Measurements from ENCODE around the gene CACNA1C. TPM values are rescaled to one million over a fixed set of nuclear protein-coding genes. Genes with fewer than 3 reads are reported as not detected.

CACNA1C gene
- total RNA-seq, 4 donors from 2014 or later: 9.7 to 42.1 (median 18.1) TPM

GRCh38 chr12:2138871-2139308 is 86.1 kb downstream of the CACNA1C start:
- Histone ChIP-seq H3K27ac (peak overlapping the region in 3 of 4 donors; percentile 12 to 59 (median 24)), H3K9me3 (no peaks in the 10 kb centered on the region), H3K4me1 (peaks cover 0 to 16% (median 2%) of the 10 kb centered on the region in 4 donors), H3K36me3 (no peaks in the 10 kb centered on the region), H3K27me3 (no peaks in the 10 kb centered on the region), H3K4me3 (no peak overlapping the region)
- TF ChIP-seq, protein P1, sequence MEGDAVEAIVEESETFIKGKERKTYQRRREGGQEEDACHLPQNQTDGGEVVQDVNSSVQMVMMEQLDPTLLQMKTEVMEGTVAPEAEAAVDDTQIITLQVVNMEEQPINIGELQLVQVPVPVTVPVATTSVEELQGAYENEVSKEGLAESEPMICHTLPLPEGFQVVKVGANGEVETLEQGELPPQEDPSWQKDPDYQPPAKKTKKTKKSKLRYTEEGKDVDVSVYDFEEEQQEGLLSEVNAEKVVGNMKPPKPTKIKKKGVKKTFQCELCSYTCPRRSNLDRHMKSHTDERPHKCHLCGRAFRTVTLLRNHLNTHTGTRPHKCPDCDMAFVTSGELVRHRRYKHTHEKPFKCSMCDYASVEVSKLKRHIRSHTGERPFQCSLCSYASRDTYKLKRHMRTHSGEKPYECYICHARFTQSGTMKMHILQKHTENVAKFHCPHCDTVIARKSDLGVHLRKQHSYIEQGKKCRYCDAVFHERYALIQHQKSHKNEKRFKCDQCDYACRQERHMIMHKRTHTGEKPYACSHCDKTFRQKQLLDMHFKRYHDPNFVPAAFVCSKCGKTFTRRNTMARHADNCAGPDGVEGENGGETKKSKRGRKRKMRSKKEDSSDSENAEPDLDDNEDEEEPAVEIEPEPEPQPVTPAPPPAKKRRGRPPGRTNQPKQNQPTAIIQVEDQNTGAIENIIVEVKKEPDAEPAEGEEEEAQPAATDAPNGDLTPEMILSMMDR (IDR thresholded peaks at IDR 0.05): no peak
- no peak for TF ChIP-seq POLR2A (IDR thresholded peaks at IDR 0.05)
- peak in 1 of 3 donors; percentile 60 for DNase-seq

- Histone ChIP-seq H3K9me3 (no peaks in the 10 kb centered on the region), H3K36me3 (no peaks in the 10 kb centered on the region), H3K27ac (no peak overlapping the region), H3K4me3 (no peak overlapping the region), H3K4me1 (peaks cover 0 to 16% (median 2%) of the 10 kb centered on the region in 4 donors), H3K27me3 (no peaks in the 10 kb centered on the region)
- no peak for TF ChIP-seq POLR2A (IDR thresholded peaks at IDR 0.05)
- TF ChIP-seq, protein P1 (IDR thresholded peaks at IDR 0.05): no peak
- DNase-seq: no peak
These were observed 86.9 kb downstream of the CACNA1C start for GRCh38 chr12:2139651-2140050.

DNA sequence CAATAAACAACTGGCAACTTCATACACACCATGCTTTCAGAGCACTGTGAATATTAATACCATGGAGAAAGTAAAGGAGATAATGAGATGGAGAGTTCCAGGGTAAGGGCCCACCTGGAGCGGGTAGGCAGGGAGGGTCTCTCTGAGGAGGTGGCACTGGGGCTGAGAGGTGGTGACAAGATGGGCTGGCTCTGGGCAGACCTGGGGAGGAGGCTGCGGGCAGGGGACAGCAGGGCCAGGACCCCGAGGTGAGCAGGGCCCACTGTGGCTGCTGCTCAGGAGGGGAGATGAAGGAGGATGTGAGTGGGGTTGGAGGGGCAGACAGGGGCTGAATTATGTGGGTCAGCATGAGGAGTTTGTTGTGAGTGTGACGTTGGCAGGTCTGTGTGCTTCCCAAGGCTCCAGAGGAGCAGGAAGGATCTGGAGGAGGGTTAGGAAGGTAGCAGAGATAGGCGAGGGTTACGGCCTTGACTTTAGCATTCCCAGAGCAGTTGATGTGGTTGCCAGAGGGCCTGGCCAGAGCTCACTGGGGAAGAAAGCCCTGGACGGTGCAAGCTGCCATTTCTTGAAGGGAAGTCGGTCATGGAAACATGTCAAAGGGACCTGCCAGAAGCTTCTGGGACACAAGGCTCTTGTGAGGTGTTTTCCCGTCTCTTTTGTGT is 88.2 kb downstream of the CACNA1C start:
- H3K4me1 ChIP-seq: peaks cover 0 to 26% (median 2%) of the 10 kb centered on the region in 4 donors
- H3K9me3 ChIP-seq: no peaks in the 10 kb centered on the region
- no peak for DNase-seq
- no peak overlapping the region for H3K4me3 ChIP-seq
- no peak overlapping the region for H3K27ac ChIP-seq
- TF ChIP-seq, protein P1 (IDR thresholded peaks at IDR 0.05): no peak
- TF ChIP-seq POLR2A (IDR thresholded peaks at IDR 0.05): no peak
- no peaks in the 10 kb centered on the region for H3K36me3 ChIP-seq
- no peaks in the 10 kb centered on the region for H3K27me3 ChIP-seq

GRCh38 chr12:2142068-2142467 is 89.3 kb downstream of the CACNA1C start:
- TF ChIP-seq POLR2A (IDR thresholded peaks at IDR 0.05): no peak
- TF ChIP-seq, protein P1 (IDR thresholded peaks at IDR 0.05): no peak
- Histone ChIP-seq H3K4me3 (no peak overlapping the region), H3K36me3 (no peaks in the 10 kb centered on the region), H3K4me1 (peaks cover 0 to 26% (median 2%) of the 10 kb centered on the region in 4 donors), H3K9me3 (no peaks in the 10 kb centered on the region), H3K27ac (peak overlapping the region in 1 of 4 donors; percentile 21), H3K27me3 (no peaks in the 10 kb centered on the region)
- DNase-seq: no peak

- no peak overlapping the region for H3K4me3 ChIP-seq
- no peaks in the 10 kb centered on the region for H3K27me3 ChIP-seq
- H3K27ac ChIP-seq: no peak overlapping the region
- H3K4me1 ChIP-seq: peaks cover 0 to 11% (median 0%) of the 10 kb centered on the region in 4 donors
- H3K36me3 ChIP-seq: no peaks in the 10 kb centered on the region
- TF ChIP-seq, protein P1 (IDR thresholded peaks at IDR 0.05): no peak
- TF ChIP-seq POLR2A (IDR thresholded peaks at IDR 0.05): no peak
- H3K9me3 ChIP-seq: no peaks in the 10 kb centered on the region
- DNase-seq: no peak
These were observed 92.2 kb downstream of the CACNA1C start for GRCh38 chr12:2144951-2145350.
